Anterior cingulate cortex (tissue), 58 donors: ENCODE data around the gene GREB1.
A peak's percentile ranks its signal among the peaks of the same experiment; 100 is the strongest.

Experiments used
- DNase-seq, 58 donors: peaks; one replicate each; lab custom pipeline; 2025; lab: John Stamatoyannopoulos, UW

GREB1 gene

GRCh38 chr2:11537951-11538350 lies 4.1 kb downstream of the GREB1 start:
- DNase-seq = no peak

- peak in 1 of 58 donors; percentile 7 for DNase-seq
These were observed 5.7 kb downstream of the GREB1 start for GRCh38 chr2:11539317-11540147.

DNA sequence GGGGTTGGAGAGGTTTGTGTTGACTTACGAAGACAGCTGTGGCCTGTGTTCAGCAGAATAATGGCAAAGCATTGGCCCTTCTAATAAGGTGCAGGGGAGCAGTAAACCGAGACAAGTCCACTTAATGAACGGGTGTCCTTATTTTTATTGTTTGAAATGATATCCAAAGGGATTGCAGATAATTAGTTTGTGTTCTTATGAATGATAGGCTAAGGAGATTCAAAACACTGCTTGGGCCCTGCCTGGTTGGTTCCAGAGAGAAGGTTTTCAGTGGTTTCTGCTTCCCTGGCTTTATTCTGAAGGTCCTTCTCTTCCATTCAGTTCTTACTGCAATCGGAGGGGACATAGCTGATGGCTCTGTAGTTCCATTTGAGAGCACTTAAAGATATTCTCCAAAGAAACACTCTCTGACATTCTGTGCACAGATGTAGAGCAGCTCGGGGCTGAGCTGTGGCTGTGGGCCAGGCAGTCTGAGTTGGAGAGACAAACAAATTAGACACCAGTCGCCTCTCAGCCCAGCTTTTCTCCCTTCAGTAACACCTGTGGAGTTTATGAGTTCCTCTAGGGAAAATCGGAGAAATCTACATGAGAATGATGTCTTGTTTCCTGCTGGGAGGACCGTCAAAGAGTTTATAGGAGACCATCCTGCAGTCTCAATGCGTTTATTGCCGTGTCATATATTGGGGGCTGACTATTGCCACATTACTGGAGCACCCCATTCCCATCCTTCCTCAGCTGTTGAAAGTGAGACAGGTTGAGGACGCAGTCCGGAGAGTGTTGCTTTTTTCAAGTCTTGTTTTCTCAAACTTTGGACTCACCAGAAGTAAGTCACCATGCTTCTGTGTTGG lies 6.5 kb downstream of the GREB1 start:
- peak in 9 of 58 donors; percentile 5 to 37 (median 20) for DNase-seq

GRCh38 chr2:11540996-11541692 lies 7.3 kb downstream of the GREB1 start:
- DNase-seq = no peak

DNA sequence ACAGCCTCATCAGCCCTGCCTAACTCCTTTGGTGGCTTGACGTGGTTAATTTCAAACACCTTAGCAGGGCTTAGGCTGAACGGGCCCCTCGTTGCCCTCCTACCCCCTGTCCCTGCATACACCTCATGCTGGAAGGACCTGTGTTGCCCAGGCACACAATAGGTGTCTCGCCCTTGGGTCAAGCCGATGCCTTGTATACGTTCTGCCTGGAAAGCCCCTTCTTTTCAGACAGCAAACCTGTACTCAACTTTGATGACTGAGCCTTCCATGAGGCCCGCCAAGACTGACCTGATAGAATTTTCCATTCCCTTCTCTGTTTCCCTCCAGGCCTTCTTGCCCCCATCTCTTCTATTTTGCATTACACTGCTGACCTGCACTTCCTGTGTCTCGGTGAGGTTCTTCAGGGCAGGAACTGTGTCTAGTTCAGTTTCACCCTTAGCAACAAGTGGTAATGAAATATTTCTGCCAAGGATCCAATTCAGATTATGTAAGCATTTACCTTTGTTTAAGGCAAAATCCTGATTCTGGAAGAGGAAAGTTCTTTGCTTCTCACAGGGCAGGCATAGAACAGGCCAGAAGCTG lies 7.9 kb downstream of the GREB1 start:
- DNase-seq = no peak

DNA sequence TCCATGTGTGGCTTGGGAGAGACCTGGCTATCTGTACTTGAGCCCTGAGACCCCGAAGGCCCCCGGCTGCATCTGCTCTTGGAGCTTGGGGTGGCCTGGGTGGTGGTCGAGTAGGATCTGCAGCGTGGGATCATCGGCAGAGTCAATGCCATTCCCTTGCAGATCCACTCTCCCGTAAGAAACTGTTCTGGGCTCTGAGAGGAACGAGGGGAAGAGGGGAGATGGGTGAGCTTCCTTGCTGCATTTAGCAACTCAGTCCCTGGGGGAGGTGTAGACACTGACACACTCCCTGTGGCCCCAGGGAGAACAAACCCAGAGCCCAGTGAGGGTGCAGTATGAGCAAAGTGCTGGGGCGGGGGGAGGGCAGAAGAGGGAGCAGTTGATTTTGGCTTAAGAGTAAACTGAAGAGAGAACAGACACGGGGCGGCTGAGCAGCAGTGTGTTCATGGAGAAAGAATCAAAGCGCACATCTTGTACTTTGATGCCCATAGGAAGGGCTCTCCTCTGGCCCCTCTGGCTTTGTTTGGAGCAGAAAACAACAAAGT lies 8.5 kb downstream of the GREB1 start:
- DNase-seq = no peak

DNA sequence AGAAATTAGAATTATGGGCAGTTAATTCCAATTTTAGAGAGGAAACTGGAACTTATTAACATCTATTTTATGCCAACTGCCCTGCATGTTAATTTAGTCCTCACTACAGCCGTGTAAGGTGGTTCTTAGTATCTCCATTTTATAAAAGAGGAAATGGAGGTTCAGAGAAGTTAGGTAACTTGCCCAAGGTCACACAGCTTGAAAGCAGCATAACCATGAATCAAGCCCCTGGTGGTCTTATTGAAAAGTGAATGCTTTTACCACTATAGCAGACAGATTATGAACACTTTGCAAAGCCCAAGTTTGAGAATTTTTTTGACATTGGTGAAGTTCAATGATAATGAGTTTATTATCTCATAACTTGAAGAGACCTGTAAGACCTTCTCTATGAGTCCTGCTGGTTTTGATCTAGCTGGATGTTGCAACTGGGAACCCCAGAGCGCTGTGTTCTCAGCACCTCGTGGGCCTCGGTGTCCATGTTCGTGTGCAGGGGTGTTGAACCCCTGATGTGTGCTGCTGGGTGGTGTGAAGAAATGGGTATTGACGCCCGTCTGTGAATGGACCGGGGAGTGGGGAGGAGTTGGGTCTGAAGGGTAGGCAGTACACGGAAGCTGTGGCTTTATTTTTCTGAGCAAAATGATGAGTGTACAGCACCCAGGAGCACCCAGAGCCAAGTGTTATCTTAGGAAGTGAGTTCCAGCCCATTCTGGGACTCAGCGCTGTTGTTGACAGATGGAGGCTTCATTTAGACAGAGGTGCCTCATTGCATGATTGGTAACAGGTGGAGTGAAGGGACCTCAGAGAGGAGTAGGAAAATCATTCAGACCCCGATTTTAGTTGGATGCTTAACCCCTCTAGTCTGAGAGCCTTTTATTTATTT lies 9.7 kb downstream of the GREB1 start:
- no peak for DNase-seq

DNA sequence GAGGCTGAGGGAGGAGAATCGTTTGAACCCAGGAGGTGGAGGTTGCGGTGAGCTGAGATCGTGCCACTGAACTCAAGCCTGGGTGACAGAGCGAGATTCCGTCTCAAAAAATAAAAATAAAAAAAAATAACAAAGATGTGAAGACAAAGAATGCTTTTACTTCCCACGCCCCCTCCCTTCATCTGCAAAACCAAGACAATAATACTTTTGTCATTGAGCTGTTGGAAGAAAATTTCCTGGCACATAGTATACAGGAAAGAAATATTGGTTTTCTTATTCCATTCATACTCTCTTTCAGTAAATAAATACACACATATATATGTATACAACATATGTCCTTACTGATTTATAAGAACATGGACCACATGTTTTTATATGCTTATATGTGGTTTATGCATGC lies 12.2 kb downstream of the GREB1 start:
- DNase-seq = no peak

GRCh38 chr2:11547912-11548497 lies 14.2 kb downstream of the GREB1 start:
- DNase-seq = no peak

DNA sequence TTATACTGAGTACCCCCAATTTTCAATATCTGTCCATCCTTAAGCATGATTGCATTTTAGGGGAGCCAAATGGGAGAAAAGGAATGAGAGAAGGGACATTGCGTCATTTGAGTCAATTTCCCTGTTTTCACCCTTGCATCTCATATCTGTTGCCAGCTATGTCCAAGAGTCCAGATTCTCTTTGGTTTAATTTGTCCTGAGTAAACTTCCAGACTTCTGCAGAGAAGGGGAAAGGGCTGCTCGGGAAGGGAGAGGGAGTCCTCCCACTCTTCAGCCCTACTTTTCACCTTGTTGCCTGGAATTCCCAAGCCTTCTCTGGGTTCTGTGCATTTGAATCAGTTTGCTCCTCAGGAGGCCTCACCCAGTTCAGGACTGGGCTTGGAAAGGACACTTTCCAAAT lies 16.5 kb downstream of the GREB1 start:
- no peak for DNase-seq

- no peak for DNase-seq
These were observed 17.2 kb downstream of the GREB1 start for GRCh38 chr2:11550901-11551568.

DNA sequence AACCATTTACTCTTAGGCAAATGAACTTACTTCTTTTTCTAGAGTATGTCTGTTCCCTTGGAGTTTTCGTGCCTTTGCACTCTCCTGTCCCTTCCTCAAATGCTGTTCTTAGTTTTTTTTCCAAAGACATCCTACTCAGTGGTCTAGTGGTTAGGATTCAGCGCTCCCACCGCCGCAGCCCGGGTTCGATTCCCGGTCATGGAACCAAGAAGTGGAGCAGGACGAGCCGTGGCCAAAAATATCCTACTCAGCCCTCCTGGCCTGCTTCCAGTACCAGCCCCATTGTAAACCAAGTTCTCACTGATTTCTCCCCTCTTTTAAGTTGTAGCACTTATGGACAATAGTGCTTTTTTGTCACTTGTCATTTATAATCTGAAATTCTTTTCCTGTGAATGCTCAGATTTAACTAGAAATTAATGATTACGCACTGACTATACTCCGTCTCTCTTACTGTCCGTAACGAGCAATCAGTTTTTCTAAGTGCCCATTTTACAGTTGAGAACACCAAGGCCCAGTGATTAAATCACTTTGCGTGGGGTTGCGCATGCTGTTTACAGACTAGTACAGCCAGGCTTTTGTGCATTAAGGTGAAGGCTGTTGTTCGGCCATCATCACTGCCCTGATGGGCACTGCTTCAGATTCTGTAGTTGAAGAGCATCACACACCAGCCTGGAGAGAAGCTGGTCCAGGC lies 17.9 kb downstream of the GREB1 start:
- DNase-seq = no peak

- DNase-seq = no peak
These were observed 18.4 kb downstream of the GREB1 start for GRCh38 chr2:11552260-11552638.

DNA sequence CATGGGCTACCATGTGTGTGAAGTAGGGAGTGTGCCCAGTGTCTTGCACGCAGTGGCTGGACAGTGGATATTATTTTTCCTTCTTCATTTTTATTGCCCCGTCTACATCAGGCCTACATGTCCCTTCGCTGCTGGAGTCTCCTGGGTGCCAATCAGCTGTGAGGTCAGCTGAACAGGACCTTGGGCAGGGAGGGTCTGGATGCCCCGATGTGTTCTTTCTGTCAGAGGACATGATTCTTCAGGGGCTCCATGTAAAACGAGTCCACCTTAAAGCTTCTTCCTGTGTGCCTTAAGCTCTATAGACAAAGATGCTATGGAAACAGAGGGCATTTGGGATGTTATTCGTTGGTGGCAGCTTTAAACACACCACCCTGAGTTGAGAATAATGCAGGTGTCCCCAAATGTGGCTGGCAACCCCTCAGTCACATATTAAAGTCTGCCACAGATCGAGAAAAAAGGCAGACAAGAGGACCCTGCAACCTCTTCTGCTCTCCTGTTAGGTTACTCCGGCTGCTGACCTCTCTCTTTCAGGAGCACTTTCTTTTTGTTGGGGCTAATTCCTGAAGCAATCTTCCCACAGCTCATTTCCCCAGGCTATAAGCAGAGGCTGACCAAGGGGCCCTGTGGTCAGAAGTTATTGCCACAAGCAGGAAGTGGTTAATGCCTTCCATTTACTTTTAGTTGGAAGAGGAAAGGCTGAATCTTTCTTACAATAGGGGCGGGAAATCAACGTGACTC lies 20.0 kb downstream of the GREB1 start:
- no peak for DNase-seq

- no peak for DNase-seq
These were observed 20.5 kb downstream of the GREB1 start for GRCh38 chr2:11554399-11554716.

DNA sequence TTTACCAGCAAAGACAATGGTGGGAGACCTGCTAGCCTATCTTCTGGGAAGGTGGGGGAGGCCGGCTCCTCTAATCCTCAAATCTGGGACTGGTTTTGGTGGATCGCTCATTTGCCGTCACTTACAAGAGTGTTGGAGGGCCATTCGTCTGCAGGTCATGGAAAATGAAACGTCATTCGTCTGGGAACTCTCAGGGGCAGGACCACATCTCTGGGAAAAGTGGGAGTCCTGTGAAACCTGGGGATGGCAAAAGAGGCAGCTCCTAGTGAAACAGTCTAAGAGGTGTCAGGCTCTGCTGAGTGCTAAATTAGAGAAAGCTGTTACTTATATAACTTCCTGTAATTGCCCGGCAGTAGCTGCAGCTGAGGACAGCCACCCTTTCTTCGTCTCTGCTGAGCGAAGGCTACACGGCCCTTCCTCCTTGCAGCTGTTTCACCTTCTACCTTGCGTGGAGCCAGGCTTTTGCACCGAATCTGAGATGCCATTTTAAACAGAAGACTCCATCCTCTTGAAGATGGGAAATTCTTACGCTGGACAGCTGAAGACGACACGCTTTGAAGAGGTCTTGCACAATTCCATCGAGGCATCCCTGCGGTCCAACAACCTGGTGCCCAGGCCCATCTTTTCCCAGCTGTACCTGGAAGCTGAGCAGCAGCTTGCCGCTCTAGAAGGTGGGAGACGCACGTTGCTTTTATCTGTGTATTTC lies 22.4 kb downstream of the GREB1 start:
- DNase-seq = peak in 3 of 58 donors; percentile 11 to 33 (median 21)
